Measurements from ENCODE around the gene CHCHD2.
"Not testable (repeated sequence)": the region's sequence is repeated elsewhere in the genome, so short reads cannot be mapped to it uniquely, and the experiment has no call there.

Gene CHCHD2

DNA sequence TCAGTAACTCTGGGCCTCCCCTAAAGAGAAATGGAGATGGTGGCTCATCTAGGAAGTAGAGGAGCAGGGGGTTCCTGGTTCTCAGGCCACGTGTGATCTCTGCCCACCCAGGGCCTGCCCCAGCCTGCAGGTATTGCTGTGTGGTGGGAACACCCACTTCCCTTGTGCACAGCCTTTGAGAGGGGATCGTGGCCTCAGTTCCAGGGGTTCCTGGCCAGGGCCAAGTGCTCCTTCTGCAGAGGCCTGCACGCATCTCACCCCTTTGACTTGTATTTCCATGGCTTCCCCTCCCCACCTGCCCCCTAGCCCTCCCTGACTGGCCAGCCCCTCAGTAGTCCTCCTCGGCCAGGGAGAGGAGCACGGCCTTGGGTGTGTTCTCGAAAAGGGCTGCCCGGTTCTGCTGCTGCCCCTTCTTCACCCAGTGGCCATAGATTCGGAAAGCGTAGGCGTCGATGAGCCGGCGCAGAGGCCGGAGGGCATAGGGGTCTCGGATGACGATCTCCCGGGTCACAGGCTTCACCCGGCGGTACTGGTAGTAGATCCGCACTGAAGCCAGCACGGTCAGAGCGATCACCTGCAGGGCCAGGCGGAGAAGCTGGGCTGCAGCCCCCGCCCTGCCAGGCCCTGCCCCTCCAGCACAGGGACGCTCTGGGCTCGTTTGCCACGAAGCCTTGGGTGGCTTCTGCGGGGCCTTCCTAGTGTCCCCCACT, 25.4 kb downstream of the CHCHD2 start:
- H3K27ac ChIP-seq (ENCODE audit: low read depth, low read length) = peak overlapping the region; percentile 79
- peaks cover 16% of the 10 kb centered on the region for H3K36me3 ChIP-seq (ENCODE audit: insufficient read depth, low read length)
- H3K27me3 ChIP-seq (ENCODE audit: control insufficient read depth in 1 of 2, insufficient read depth in 2 of 2, low read length in 2 of 2); H3K9ac ChIP-seq (ENCODE audit: low read length); H3K4me3 ChIP-seq (ENCODE audit: low read depth in 1 of 2, low read length in 2 of 2); H3K9me3 ChIP-seq (ENCODE audit: low read length): not testable (repeated sequence)
- peaks cover 32% of the 10 kb centered on the region for H3K4me1 ChIP-seq (ENCODE audit: insufficient read depth, low read length)

GRCh38 chr7:56079450-56080185, 26.7 kb downstream of the CHCHD2 start:
- Histone ChIP-seq H3K27ac (ENCODE audit: low read depth, low read length) (peak overlapping the region; percentile 79), H3K9ac (ENCODE audit: low read length) (peak overlapping the region; percentile 29), H3K27me3 (ENCODE audit: control insufficient read depth in 1 of 2, insufficient read depth in 2 of 2, low read length in 2 of 2) (no peaks in the 10 kb centered on the region), H3K9me3 (ENCODE audit: low read length) (no peaks in the 10 kb centered on the region), H3K4me3 (ENCODE audit: low read depth in 1 of 2, low read length in 2 of 2) (no peak overlapping the region), H3K36me3 (ENCODE audit: insufficient read depth, low read length) (peaks cover 13% of the 10 kb centered on the region), H3K4me1 (ENCODE audit: insufficient read depth, low read length) (peaks cover 35% of the 10 kb centered on the region)

GRCh38 chr7:56078196-56078595, 28.1 kb downstream of the CHCHD2 start:
- H3K9me3 ChIP-seq (ENCODE audit: low read length) = no peaks in the 10 kb centered on the region
- H3K4me3 ChIP-seq (ENCODE audit: low read depth in 1 of 2, low read length in 2 of 2) = no peak overlapping the region
- peaks cover 11% of the 10 kb centered on the region for H3K36me3 ChIP-seq (ENCODE audit: insufficient read depth, low read length)
- peaks cover 29% of the 10 kb centered on the region for H3K4me1 ChIP-seq (ENCODE audit: insufficient read depth, low read length)
- H3K27ac ChIP-seq (ENCODE audit: low read depth, low read length) = peak overlapping the region; percentile 20
- no peak overlapping the region for H3K9ac ChIP-seq (ENCODE audit: low read length)
- H3K27me3 ChIP-seq (ENCODE audit: control insufficient read depth in 1 of 2, insufficient read depth in 2 of 2, low read length in 2 of 2) = no peaks in the 10 kb centered on the region

DNA sequence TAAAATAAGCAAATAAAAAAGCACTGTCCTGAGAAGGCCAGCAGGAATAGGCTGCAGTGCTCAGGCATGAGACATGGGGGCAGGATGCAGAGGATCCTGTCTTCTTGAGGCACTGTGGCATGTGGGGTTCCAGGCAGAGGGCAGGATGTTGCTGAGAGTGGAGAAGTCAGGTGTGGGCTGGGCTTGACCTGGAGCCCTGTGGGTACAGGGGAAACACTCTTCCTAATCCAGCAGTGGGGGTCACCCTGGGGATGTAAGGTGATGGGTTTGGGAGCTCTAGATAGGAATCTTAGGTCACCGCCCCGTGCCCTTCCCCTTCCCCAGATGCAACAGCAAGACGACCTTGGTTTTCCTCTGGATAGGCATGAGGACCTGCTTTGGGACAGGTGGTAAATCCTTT, 28.6 kb downstream of the CHCHD2 start:
- Histone ChIP-seq H3K27ac (ENCODE audit: low read depth, low read length) (peak overlapping the region; percentile 20), H3K4me3 (ENCODE audit: low read depth in 1 of 2, low read length in 2 of 2) (no peak overlapping the region), H3K27me3 (ENCODE audit: control insufficient read depth in 1 of 2, insufficient read depth in 2 of 2, low read length in 2 of 2) (no peaks in the 10 kb centered on the region), H3K4me1 (ENCODE audit: insufficient read depth, low read length) (peaks cover 28% of the 10 kb centered on the region), H3K36me3 (ENCODE audit: insufficient read depth, low read length) (peaks cover 16% of the 10 kb centered on the region), H3K9ac (ENCODE audit: low read length) (no peak overlapping the region), H3K9me3 (ENCODE audit: low read length) (no peaks in the 10 kb centered on the region)

GRCh38 chr7:56074371-56074791, 31.9 kb downstream of the CHCHD2 start:
- H3K9ac ChIP-seq (ENCODE audit: low read length) = no peak overlapping the region
- H3K9me3 ChIP-seq (ENCODE audit: low read length) = no peaks in the 10 kb centered on the region
- peaks cover 14% of the 10 kb centered on the region for H3K4me1 ChIP-seq (ENCODE audit: insufficient read depth, low read length)
- no peaks in the 10 kb centered on the region for H3K27me3 ChIP-seq (ENCODE audit: control insufficient read depth in 1 of 2, insufficient read depth in 2 of 2, low read length in 2 of 2)
- no peak overlapping the region for H3K4me3 ChIP-seq (ENCODE audit: low read depth in 1 of 2, low read length in 2 of 2)
- H3K27ac ChIP-seq (ENCODE audit: low read depth, low read length) = no peak overlapping the region
- peaks cover 26% of the 10 kb centered on the region for H3K36me3 ChIP-seq (ENCODE audit: insufficient read depth, low read length)

- H3K27me3 ChIP-seq (ENCODE audit: control insufficient read depth in 1 of 2, insufficient read depth in 2 of 2, low read length in 2 of 2); H3K27ac ChIP-seq (ENCODE audit: low read depth, low read length); H3K9ac ChIP-seq (ENCODE audit: low read length); H3K4me3 ChIP-seq (ENCODE audit: low read depth in 1 of 2, low read length in 2 of 2); H3K4me1 ChIP-seq (ENCODE audit: insufficient read depth, low read length); H3K9me3 ChIP-seq (ENCODE audit: low read length): not testable (repeated sequence)
- H3K36me3 ChIP-seq (ENCODE audit: insufficient read depth, low read length) = peaks cover 35% of the 10 kb centered on the region
These were observed 39.9 kb downstream of the CHCHD2 start for GRCh38 chr7:56066376-56066775.

GRCh38 chr7:56063882-56064625, 42.2 kb downstream of the CHCHD2 start, which contains the start of gene SUMF2:
SUMF2 (plus strand) TSS chr7:56064286; CDS start chr7:56064312, 26 bp downstream.
- H3K27ac ChIP-seq (ENCODE audit: low read depth, low read length) = peak within 1 kb of the TSS; percentile 99
- peak within 1 kb of the TSS; percentile 85 to 86 for H3K4me3 ChIP-seq (ENCODE audit: low read depth in 1 of 2, low read length in 2 of 2)
- H3K36me3 ChIP-seq (ENCODE audit: insufficient read depth, low read length) = peaks cover 42% of the 10 kb centered on the region
- H3K9ac ChIP-seq (ENCODE audit: low read length) = peak within 1 kb of the TSS; percentile 35
- H3K4me1 ChIP-seq (ENCODE audit: insufficient read depth, low read length) = peaks cover 6% of the 10 kb centered on the region
- no peaks in the 10 kb centered on the region for H3K27me3 ChIP-seq (ENCODE audit: control insufficient read depth in 1 of 2, insufficient read depth in 2 of 2, low read length in 2 of 2)
- no peaks in the 10 kb centered on the region for H3K9me3 ChIP-seq (ENCODE audit: low read length)

GRCh38 chr7:56063500-56063881, 42.8 kb downstream of the CHCHD2 start:
- no peaks in the 10 kb centered on the region for H3K27me3 ChIP-seq (ENCODE audit: control insufficient read depth in 1 of 2, insufficient read depth in 2 of 2, low read length in 2 of 2)
- peak overlapping the region; percentile 35 for H3K9ac ChIP-seq (ENCODE audit: low read length)
- peaks cover 40% of the 10 kb centered on the region for H3K36me3 ChIP-seq (ENCODE audit: insufficient read depth, low read length)
- peak overlapping the region in 1 of 2 donors; percentile 85 for H3K4me3 ChIP-seq (ENCODE audit: low read depth in 1 of 2, low read length in 2 of 2)
- H3K9me3 ChIP-seq (ENCODE audit: low read length) = no peaks in the 10 kb centered on the region
- H3K27ac ChIP-seq (ENCODE audit: low read depth, low read length) = peak overlapping the region; percentile 99
- H3K4me1 ChIP-seq (ENCODE audit: insufficient read depth, low read length) = peaks cover 6% of the 10 kb centered on the region

GRCh38 chr7:56062382-56062781, 43.9 kb downstream of the CHCHD2 start:
- Histone ChIP-seq H3K9ac (ENCODE audit: low read length) (no peak overlapping the region), H3K4me1 (ENCODE audit: insufficient read depth, low read length) (peaks cover 6% of the 10 kb centered on the region), H3K4me3 (ENCODE audit: low read depth in 1 of 2, low read length in 2 of 2) (no peak overlapping the region), H3K27me3 (ENCODE audit: control insufficient read depth in 1 of 2, insufficient read depth in 2 of 2, low read length in 2 of 2) (no peaks in the 10 kb centered on the region), H3K27ac (ENCODE audit: low read depth, low read length) (no peak overlapping the region), H3K9me3 (ENCODE audit: low read length) (no peaks in the 10 kb centered on the region), H3K36me3 (ENCODE audit: insufficient read depth, low read length) (peaks cover 51% of the 10 kb centered on the region)

GRCh38 chr7:56053993-56054392, 52.3 kb downstream of the CHCHD2 start:
- Histone ChIP-seq H3K4me3 (ENCODE audit: low read depth in 1 of 2, low read length in 2 of 2) (no peak overlapping the region), H3K9ac (ENCODE audit: low read length) (no peak overlapping the region), H3K36me3 (ENCODE audit: insufficient read depth, low read length) (peaks cover 53% of the 10 kb centered on the region), H3K9me3 (ENCODE audit: low read length) (no peaks in the 10 kb centered on the region), H3K27me3 (ENCODE audit: control insufficient read depth in 1 of 2, insufficient read depth in 2 of 2, low read length in 2 of 2) (no peaks in the 10 kb centered on the region), H3K27ac (ENCODE audit: low read depth, low read length) (no peak overlapping the region), H3K4me1 (ENCODE audit: insufficient read depth, low read length) (peaks cover 24% of the 10 kb centered on the region)

GRCh38 chr7:56053379-56053778, 52.9 kb downstream of the CHCHD2 start:
- H3K9me3 ChIP-seq (ENCODE audit: low read length) = no peaks in the 10 kb centered on the region
- H3K4me1 ChIP-seq (ENCODE audit: insufficient read depth, low read length) = peaks cover 24% of the 10 kb centered on the region
- no peak overlapping the region for H3K9ac ChIP-seq (ENCODE audit: low read length)
- H3K27me3 ChIP-seq (ENCODE audit: control insufficient read depth in 1 of 2, insufficient read depth in 2 of 2, low read length in 2 of 2) = no peaks in the 10 kb centered on the region
- no peak overlapping the region for H3K4me3 ChIP-seq (ENCODE audit: low read depth in 1 of 2, low read length in 2 of 2)
- no peak overlapping the region for H3K27ac ChIP-seq (ENCODE audit: low read depth, low read length)
- H3K36me3 ChIP-seq (ENCODE audit: insufficient read depth, low read length) = peaks cover 50% of the 10 kb centered on the region
